MM.1S (cell line): ENCODE measurements around the gene TCF20.

ENCODE experiments used
- DNase-seq: peaks from one replicate; pipeline ENCODE4 v3.0.0-alpha.2; 2015
- H2AFZ ChIP-seq: fragments of 300-600 bp; sonication (generic); 2 replicates; pipeline ENCODE4 v1.6.0; 2016; ENCODE audit warnings: antibody characterized with exemption, low read length
- H3F3A ChIP-seq: fragments of 300-600 bp; sonication (generic); 2 replicates; pipeline ENCODE4 v1.6.1; 2016; ENCODE audit warnings: mild to moderate bottlenecking, antibody characterized with exemption, low read length, moderate library complexity, mixed read lengths; ENCODE audit not compliant: insufficient read depth
- H3K27ac ChIP-seq: fragments of 300-600 bp; sonication (generic); 2 replicates; pipeline ENCODE4 v1.5.1; 2016; ENCODE audit warnings: mild to moderate bottlenecking, low read length
- H3K27me3 ChIP-seq: fragments of 300-600 bp; sonication (generic); replicated peaks from 2 replicates; pipeline ENCODE4 v1.6.0; 2016; ENCODE audit warnings: low read length; ENCODE audit not compliant: insufficient read depth
- H3K36me3 ChIP-seq: fragments of 300-600 bp; sonication (generic); replicated peaks from 2 replicates; pipeline ENCODE4 v1.6.1; 2016; ENCODE audit warnings: mild to moderate bottlenecking, low read length, mixed read lengths; ENCODE audit not compliant: insufficient read depth
- H3K4me1 ChIP-seq: fragments of 300-600 bp; sonication (generic); 2 replicates; pipeline ENCODE4 v1.6.1; 2016; ENCODE audit warnings: low read length, mixed read lengths
- H3K4me2 ChIP-seq: fragments of 300-600 bp; sonication (generic); 2 replicates; pipeline ENCODE4 v1.6.0; 2016; ENCODE audit warnings: low read depth, low read length
- H3K4me3 ChIP-seq: fragments of 300-600 bp; sonication (generic); 2 replicates; pipeline ENCODE4 v1.5.1; 2016; ENCODE audit warnings: low read length, mixed read lengths
- H3K79me2 ChIP-seq: fragments of 300-600 bp; sonication (generic); 2 replicates; pipeline ENCODE4 v1.6.1; 2016; ENCODE audit warnings: mixed run types, low read length, mixed read lengths
- H3K9ac ChIP-seq: fragments of 300-600 bp; sonication (generic); 2 replicates; pipeline ENCODE4 v1.6.1; 2016; ENCODE audit warnings: low read length, mixed read lengths
- H3K9me2 ChIP-seq: fragments of 300-600 bp; sonication (generic); replicated peaks from 2 replicates; pipeline ENCODE4 v1.6.1; 2016; ENCODE audit warnings: mild to moderate bottlenecking, low read length, mixed read lengths; ENCODE audit not compliant: insufficient read depth
- H3K9me3 ChIP-seq: fragments of 300-600 bp; sonication (generic); replicated peaks from 2 replicates; pipeline ENCODE4 v1.6.1; 2016; ENCODE audit warnings: mild to moderate bottlenecking, low read length, mixed read lengths; ENCODE audit not compliant: insufficient read depth
- H4K20me1 ChIP-seq: fragments of 300-600 bp; sonication (generic); 2 replicates; pipeline ENCODE4 v1.6.1; 2016; ENCODE audit warnings: mild to moderate bottlenecking, low read length, moderate library complexity, mixed read lengths; ENCODE audit not compliant: insufficient read depth
- CTCF ChIP-seq: fragments of 300-600 bp; sonication (generic); IDR thresholded peaks from 2 replicates; pipeline ENCODE4 v1.5.1; 2016; ENCODE audit warnings: antibody characterized with exemption, low read length, mixed read lengths
- EZH2 ChIP-seq: fragments of 300-600 bp; sonication (generic); optimal IDR thresholded peaks from 2 replicates; pipeline ENCODE3; 2017; ENCODE audit warnings: low read depth, mild to moderate bottlenecking, antibody characterized with exemption, low read length, mixed read lengths
- EZH2phosphoT487 ChIP-seq: fragments of 300-600 bp; sonication (generic); IDR thresholded peaks from 2 replicates; pipeline ENCODE4 v1.6.1; 2018; ENCODE audit warnings: antibody characterized with exemption, low read length

Gene TCF20

DNA sequence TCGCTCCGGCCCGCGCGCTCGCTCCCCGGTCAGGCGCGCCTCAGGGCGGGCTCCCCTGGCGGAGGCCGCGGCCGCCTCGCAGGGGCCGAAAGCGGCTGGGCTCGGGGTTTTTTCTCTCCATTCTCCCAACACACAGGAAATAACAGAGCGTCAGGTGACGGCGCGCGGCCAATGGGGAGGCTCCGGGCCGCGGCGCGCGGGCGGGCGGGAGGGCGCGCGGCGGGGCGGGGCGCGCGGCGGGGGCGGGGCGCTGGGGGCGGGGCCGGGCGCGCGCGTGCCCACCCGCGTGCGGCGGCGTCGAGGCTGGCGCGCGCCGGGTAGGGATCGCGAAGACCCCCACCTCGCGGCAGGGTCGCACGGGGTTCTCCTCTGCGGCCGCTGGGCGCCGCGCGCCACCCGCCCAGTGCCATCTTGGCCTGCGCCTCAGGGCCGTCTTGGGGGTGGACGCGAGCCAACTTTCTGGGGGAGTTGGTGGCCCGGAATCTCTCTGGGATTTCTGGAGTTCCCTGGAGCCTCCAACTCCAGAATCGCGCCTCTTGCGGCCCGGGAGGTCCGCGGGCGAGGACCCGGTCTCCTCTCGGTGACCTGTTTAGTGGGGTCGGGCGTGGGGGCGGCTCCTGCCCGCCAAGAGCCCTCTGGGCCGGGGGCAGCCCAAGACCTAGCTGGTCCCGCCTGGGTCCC lies at the start of gene TCF20:
Gene TCF20, minus strand, starts transcription at position 144 of the 681 bp plus-strand sequence. CDS start 55,348 bp downstream, outside the sequence.
- Histone ChIP-seq H3K79me2 (peaks cover 56% of the 10 kb centered on the region), H3K9me2 (no peaks in the 10 kb centered on the region), H3K27ac (peak within 1 kb of the TSS; percentile 78; the same call in 1 of the 2 replicates), H3K9me3 (no peaks in the 10 kb centered on the region), H3K27me3 (no peaks in the 10 kb centered on the region), H4K20me1 (0 out of 2 replicates have a peak, but pooled peaks cover 3% of the 10 kb centered on the region), H3K4me2 (peak within 1 kb of the TSS; percentile 74), H3K36me3 (0 out of 2 replicates have a peak, but pooled peaks cover 3% of the 10 kb centered on the region), H3K4me1 (peaks cover 12% of the 10 kb centered on the region; the same call in 1 of the 2 replicates), H2AFZ (peak within 1 kb of the TSS; percentile 76), H3K9ac (peak within 1 kb of the TSS; percentile 95), H3F3A (0 out of 2 replicates have a peak, but pooled peaks cover 11% of the 10 kb centered on the region), H3K4me3 (peak within 1 kb of the TSS; percentile 98)
- no peak for TF ChIP-seq EZH2phosphoT487
- no peak for TF ChIP-seq EZH2
- peak; percentile 83 for DNase-seq

DNA sequence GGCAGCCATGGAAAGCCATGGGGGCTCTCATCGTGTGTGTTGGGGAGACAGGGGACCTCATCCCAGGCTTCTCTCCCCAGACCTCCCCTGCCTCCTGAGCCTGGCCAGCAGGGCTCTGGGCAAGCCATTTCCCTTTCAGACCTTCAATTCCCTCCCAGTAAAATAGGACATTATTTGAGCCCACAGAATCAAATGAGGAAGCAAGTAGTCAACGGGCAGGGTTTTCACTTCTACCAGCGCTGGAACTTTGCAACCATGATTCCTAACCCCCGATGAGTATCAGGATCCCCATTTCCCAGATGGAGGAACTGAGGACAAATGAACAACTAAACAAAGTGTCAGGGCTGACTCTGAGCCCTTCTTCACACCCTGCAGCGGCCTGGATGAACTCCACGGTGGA lies 48.9 kb upstream of the TCF20 start:
- TF ChIP-seq CTCF = no peak
- no peak for TF ChIP-seq EZH2phosphoT487
- no peak for TF ChIP-seq EZH2
- Histone ChIP-seq H3K27ac (no peak overlapping the region), H3K9me3 (no peaks in the 10 kb centered on the region), H3K9ac (no peak overlapping the region), H3K4me2 (no peak overlapping the region), H3K9me2 (no peaks in the 10 kb centered on the region), H3K79me2 (no peaks in the 10 kb centered on the region), H3K4me1 (peaks cover 6% of the 10 kb centered on the region; the same call in 1 of the 2 replicates), H3K27me3 (peaks cover 29% of the 10 kb centered on the region), H3K4me3 (no peak overlapping the region), H3F3A (no peaks in the 10 kb centered on the region), H3K36me3 (no peaks in the 10 kb centered on the region), H2AFZ (no peak overlapping the region), H4K20me1 (no peaks in the 10 kb centered on the region)
- DNase-seq = no peak

GRCh38 chr22:42318967-42319366 lies 48.5 kb upstream of the TCF20 start:
- H3K4me1 ChIP-seq = peaks cover 6% of the 10 kb centered on the region; the same call in 1 of the 2 replicates
- H3K9ac ChIP-seq = no peak overlapping the region
- no peak overlapping the region for H3K4me2 ChIP-seq
- no peaks in the 10 kb centered on the region for H3K79me2 ChIP-seq
- no peaks in the 10 kb centered on the region for H3K9me2 ChIP-seq
- H2AFZ ChIP-seq = no peak overlapping the region
- H3K27ac ChIP-seq = no peak overlapping the region
- no peak for DNase-seq
- H3F3A ChIP-seq = no peaks in the 10 kb centered on the region
- H3K27me3 ChIP-seq = peaks cover 33% of the 10 kb centered on the region
- no peaks in the 10 kb centered on the region for H3K9me3 ChIP-seq
- no peak overlapping the region for H3K4me3 ChIP-seq
- H3K36me3 ChIP-seq = no peaks in the 10 kb centered on the region
- TF ChIP-seq EZH2 (no peak), CTCF (no peak), EZH2phosphoT487 (no peak)
- H4K20me1 ChIP-seq = no peaks in the 10 kb centered on the region
